Measurements from ENCODE around the gene DLGAP4. TPM values are rescaled to one million over a fixed set of nuclear protein-coding genes. Genes with fewer than 3 reads are reported as not detected.

The DLGAP4 gene
- total and polyA plus RNA-seq, 10 of the 15 experiments (the other 5 are each of a cell fraction or from before 2014, with no cell fraction given) = 0.42 to 43.3 (median 19.0) TPM

DNA sequence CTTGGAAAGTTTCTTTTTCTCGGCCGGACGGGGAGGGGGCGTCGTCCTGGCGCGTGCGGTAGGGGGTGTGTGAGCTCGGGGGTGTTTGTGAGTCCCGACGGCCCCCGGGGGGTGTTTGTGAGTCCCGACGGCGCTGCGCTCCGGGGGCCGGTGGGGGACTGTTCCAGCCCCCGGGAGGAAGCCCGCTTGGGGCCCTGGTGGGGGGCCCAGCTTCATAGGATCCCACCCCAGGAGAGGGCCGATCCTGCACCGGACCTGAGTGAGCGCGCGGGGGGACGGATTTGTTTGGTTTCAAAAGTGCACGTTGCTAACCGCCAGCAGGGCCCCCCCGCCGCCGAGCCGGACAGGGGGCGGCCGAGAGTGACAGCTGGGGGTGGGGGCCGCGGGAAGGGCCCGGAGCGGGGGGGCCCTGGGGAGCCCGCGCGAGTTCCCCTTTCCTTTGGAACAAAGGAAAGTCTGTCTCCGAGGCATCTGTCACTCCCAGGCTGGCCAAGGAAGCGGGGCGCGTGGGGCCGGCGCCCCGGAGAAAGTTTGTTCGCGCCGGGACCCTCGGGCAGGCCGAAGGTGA is 267.7 kb downstream of the DLGAP4 start (continued):
- TF ChIP-seq, protein P1, sequence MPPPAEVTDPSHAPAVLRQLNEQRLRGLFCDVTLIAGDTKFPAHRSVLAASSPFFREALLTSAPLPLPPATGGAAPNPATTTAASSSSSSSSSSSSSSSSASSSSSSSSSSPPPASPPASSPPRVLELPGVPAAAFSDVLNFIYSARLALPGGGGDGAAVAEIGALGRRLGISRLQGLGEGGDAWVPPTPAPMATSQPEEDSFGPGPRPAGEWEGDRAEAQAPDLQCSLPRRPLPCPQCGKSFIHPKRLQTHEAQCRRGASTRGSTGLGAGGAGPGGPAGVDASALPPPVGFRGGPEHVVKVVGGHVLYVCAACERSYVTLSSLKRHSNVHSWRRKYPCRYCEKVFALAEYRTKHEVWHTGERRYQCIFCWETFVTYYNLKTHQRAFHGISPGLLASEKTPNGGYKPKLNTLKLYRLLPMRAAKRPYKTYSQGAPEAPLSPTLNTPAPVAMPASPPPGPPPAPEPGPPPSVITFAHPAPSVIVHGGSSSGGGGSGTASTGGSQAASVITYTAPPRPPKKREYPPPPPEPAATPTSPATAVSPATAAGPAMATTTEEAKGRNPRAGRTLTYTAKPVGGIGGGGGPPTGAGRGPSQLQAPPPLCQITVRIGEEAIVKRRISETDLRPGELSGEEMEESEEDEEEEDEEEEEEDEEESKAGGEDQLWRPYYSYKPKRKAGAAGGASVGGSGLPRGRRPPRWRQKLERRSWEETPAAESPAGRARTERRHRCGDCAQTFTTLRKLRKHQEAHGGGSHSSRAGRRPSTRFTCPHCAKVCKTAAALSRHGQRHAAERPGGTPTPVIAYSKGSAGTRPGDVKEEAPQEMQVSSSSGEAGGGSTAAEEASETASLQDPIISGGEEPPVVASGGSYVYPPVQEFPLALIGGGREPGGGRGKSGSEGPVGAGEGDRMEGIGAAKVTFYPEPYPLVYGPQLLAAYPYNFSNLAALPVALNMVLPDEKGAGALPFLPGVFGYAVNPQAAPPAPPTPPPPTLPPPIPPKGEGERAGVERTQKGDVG (CRISPR knock-in tag; IDR thresholded peaks at IDR 0.05) = no peak
- TF ChIP-seq KLF5 (IDR thresholded peaks at IDR 0.05; ENCODE audit: partially characterized antibody) (no peak), BMI1 (IDR thresholded peaks at IDR 0.05; ENCODE audit: borderline replicate concordance) (no peak), SUZ12 (IDR thresholded peaks at IDR 0.05; ENCODE audit: unreplicated experiment) (no peak), IKZF1 (conservative IDR thresholded peaks at IDR 0.05) (no peak; the same call in 1 of the 2 replicates), MEF2B (IDR thresholded peaks at IDR 0.05; ENCODE audit: partially characterized antibody, poor library complexity, severe bottlenecking) (peak; percentile 52), ATF7 (IDR thresholded peaks at IDR 0.05; ENCODE audit: low read depth) (no peak), TCF7 (IDR thresholded peaks at IDR 0.05; ENCODE audit: borderline replicate concordance) (no peak), SMAD5 (IDR thresholded peaks at IDR 0.05; ENCODE audit: low read depth) (no peak), HDGF (IDR thresholded peaks at IDR 0.05) (no peak), EGR1 (IDR thresholded peaks at IDR 0.05; ENCODE audit: borderline replicate concordance in 1 of 2, low read depth in 2 of 2, low read length in 2 of 2) (peak in 1 of 2 experiments; percentile 23; a peak in 1 of 3 replicates), ZNF687 (IDR thresholded peaks at IDR 0.05) (no peak)
- TF ChIP-seq, protein P2, sequence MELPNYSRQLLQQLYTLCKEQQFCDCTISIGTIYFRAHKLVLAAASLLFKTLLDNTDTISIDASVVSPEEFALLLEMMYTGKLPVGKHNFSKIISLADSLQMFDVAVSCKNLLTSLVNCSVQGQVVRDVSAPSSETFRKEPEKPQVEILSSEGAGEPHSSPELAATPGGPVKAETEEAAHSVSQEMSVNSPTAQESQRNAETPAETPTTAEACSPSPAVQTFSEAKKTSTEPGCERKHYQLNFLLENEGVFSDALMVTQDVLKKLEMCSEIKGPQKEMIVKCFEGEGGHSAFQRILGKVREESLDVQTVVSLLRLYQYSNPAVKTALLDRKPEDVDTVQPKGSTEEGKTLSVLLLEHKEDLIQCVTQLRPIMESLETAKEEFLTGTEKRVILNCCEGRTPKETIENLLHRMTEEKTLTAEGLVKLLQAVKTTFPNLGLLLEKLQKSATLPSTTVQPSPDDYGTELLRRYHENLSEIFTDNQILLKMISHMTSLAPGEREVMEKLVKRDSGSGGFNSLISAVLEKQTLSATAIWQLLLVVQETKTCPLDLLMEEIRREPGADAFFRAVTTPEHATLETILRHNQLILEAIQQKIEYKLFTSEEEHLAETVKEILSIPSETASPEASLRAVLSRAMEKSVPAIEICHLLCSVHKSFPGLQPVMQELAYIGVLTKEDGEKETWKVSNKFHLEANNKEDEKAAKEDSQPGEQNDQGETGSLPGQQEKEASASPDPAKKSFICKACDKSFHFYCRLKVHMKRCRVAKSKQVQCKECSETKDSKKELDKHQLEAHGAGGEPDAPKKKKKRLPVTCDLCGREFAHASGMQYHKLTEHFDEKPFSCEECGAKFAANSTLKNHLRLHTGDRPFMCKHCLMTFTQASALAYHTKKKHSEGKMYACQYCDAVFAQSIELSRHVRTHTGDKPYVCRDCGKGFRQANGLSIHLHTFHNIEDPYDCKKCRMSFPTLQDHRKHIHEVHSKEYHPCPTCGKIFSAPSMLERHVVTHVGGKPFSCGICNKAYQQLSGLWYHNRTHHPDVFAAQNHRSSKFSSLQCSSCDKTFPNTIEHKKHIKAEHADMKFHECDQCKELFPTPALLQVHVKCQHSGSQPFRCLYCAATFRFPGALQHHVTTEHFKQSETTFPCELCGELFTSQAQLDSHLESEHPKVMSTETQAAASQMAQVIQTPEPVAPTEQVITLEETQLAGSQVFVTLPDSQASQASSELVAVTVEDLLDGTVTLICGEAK (IDR thresholded peaks at IDR 0.05; ENCODE audit: borderline replicate concordance) = no peak

Data from GM12878 (cell line).